HEK293 (cell line): ENCODE measurements around the gene EIF5B.

ENCODE experiments used
- CTCF ChIA-PET: fragments of 350-600 bp; formaldehyde crosslinking; extraction: SDS; loops from one replicate; lab custom pipeline; 2021; ENCODE audit warnings: antibody characterized with exemption; lab: Yijun Ruan, JAX
- POLR2A ChIA-PET: fragments of 300-600 bp; formaldehyde crosslinking; extraction: SDS; loops from one replicate; lab custom pipeline; 2020; ENCODE audit warnings: antibody characterized with exemption, inconsistent platforms; lab: Yijun Ruan, JAX
- H3K27ac ChIP-seq: fragments of 200-500 bp; sonication (Bioruptor generic); 2 replicates; pipeline ENCODE4 v1.5.1; 2014; ENCODE audit warnings: low read depth, low read length, control low read depth, inconsistent platforms; ENCODE audit errors: extremely low read depth
- H3K36me3 ChIP-seq, 2 experiments: fragments of 200-500 bp in 1 of 2; sonication (Bioruptor generic) in 1 of 2; 1 replicate in 1 of 2; 2 replicates in 1 of 2; pipeline ENCODE4 v1.5.1; 2014 to 2017; ENCODE audit warnings: inconsistent platforms in 2 of 2, low read length in 2 of 2; ENCODE audit not compliant: control insufficient read depth in 2 of 2, insufficient read depth in 1 of 2
- H3K4me1 ChIP-seq: fragments of 200-500 bp; sonication (Bioruptor generic); 2 replicates; pipeline ENCODE4 v1.5.1; 2014; ENCODE audit warnings: mild to moderate bottlenecking, low read length, inconsistent platforms; ENCODE audit not compliant: control insufficient read depth, insufficient read depth
- H3K4me3 ChIP-seq: 2 replicates; pipeline ENCODE4 v1.5.1; 2011; ENCODE audit warnings: low read depth, mild to moderate bottlenecking, control low read depth, low read length, moderate library complexity
- H3K9me3 ChIP-seq: fragments of 200-500 bp; sonication (Bioruptor generic); 2 replicates; pipeline ENCODE4 v1.5.1; 2014; ENCODE audit warnings: low read depth, low read length, inconsistent platforms; ENCODE audit not compliant: control insufficient read depth, insufficient read depth
- BCL11A ChIP-seq: fragments of 450-650 bp; formaldehyde crosslinking; IDR thresholded peaks from 2 replicates; pipeline ENCODE4 v1.5.1; 2016; ENCODE audit warnings: low read depth, missing biosample characterization, missing genetic modification characterization
- EGR2 ChIP-seq: fragments of 450-650 bp; formaldehyde crosslinking; IDR thresholded peaks from 2 replicates; pipeline ENCODE4 v1.5.1; 2016; ENCODE audit warnings: low read depth, missing biosample characterization, missing genetic modification characterization
- GLI2 ChIP-seq: fragments of 450-650 bp; formaldehyde crosslinking; IDR thresholded peaks from 2 replicates; pipeline ENCODE4; 2017; ENCODE audit warnings: missing biosample characterization, missing genetic modification characterization, low read depth, borderline replicate concordance
- KLF16 ChIP-seq: fragments of 450-650 bp; formaldehyde crosslinking; IDR thresholded peaks from 2 replicates; pipeline ENCODE4 v1.5.1; 2017; ENCODE audit warnings: missing biosample characterization, missing genetic modification characterization
- SCRT2 ChIP-seq: fragments of 450-650 bp; formaldehyde crosslinking; IDR thresholded peaks from 2 replicates; pipeline ENCODE4 v1.5.1; 2016; ENCODE audit warnings: missing biosample characterization, missing genetic modification characterization
- TSHZ1 ChIP-seq: fragments of 450-650 bp; formaldehyde crosslinking; IDR thresholded peaks from 2 replicates; pipeline ENCODE4 v1.5.1; 2016; ENCODE audit warnings: missing biosample characterization, missing genetic modification characterization, borderline replicate concordance
- ZBTB7A ChIP-seq: fragments of 450-650 bp; formaldehyde crosslinking; IDR thresholded peaks from 2 replicates; pipeline ENCODE4 v1.5.1; 2016; ENCODE audit warnings: low read depth, missing biosample characterization, missing genetic modification characterization
- ZNF16 ChIP-seq: fragments of 450-650 bp; formaldehyde crosslinking; IDR thresholded peaks from 2 replicates; pipeline ENCODE4 v1.5.1; 2016; ENCODE audit warnings: low read depth, missing biosample characterization, missing genetic modification characterization
- ZNF174 ChIP-seq: fragments of 450-650 bp; formaldehyde crosslinking; IDR thresholded peaks from 2 replicates; pipeline ENCODE4 v1.5.0; 2017; ENCODE audit warnings: missing biosample characterization, mild to moderate bottlenecking, missing genetic modification characterization
- ZNF175 ChIP-seq: fragments of 450-650 bp; formaldehyde crosslinking; IDR thresholded peaks from 2 replicates; pipeline ENCODE4 v1.5.1; 2016; ENCODE audit warnings: missing biosample characterization, missing genetic modification characterization
- ZNF202 ChIP-seq: fragments of 450-650 bp; formaldehyde crosslinking; IDR thresholded peaks from 2 replicates; pipeline ENCODE4 v1.5.1; 2016; ENCODE audit warnings: missing biosample characterization, missing genetic modification characterization, borderline replicate concordance
- ZNF302 ChIP-seq: fragments of 450-650 bp; formaldehyde crosslinking; IDR thresholded peaks from 2 replicates; pipeline ENCODE4 v1.5.1; 2016; ENCODE audit warnings: missing biosample characterization, missing genetic modification characterization, low read depth
- ZNF311 ChIP-seq: fragments of 450-650 bp; formaldehyde crosslinking; IDR thresholded peaks from 2 replicates; pipeline ENCODE4 v1.5.1; 2017; ENCODE audit warnings: missing biosample characterization, missing genetic modification characterization, borderline replicate concordance
- ZNF324 ChIP-seq: fragments of 450-650 bp; formaldehyde crosslinking; IDR thresholded peaks from 2 replicates; pipeline ENCODE4 v1.5.1; 2016; ENCODE audit warnings: missing biosample characterization, missing genetic modification characterization
- ZNF335 ChIP-seq: fragments of 450-650 bp; formaldehyde crosslinking; conservative IDR thresholded peaks from 2 replicates; pipeline ENCODE4 v1.5.1; 2016; ENCODE audit warnings: missing biosample characterization, missing genetic modification characterization
- ZNF530 ChIP-seq: fragments of 450-650 bp; formaldehyde crosslinking; IDR thresholded peaks from 2 replicates; pipeline ENCODE4 v1.5.1; 2016; ENCODE audit warnings: low read depth, missing biosample characterization, missing genetic modification characterization
- ZNF626 ChIP-seq: fragments of 450-650 bp; sonication (Bioruptor Pico); formaldehyde crosslinking; IDR thresholded peaks from 2 replicates; pipeline ENCODE4 v1.5.1; 2018; ENCODE audit warnings: missing biosample characterization, missing genetic modification characterization, inconsistent platforms
- TF ChIP-seq, protein P1 (sequence below): fragments of 450-650 bp; IDR thresholded peaks from 2 replicates; pipeline ENCODE4 v1.5.1; 2018; ENCODE audit warnings: missing biosample characterization, mild to moderate bottlenecking, missing genetic modification characterization
- TF ChIP-seq, protein P2 (sequence below): fragments of 450-650 bp; formaldehyde crosslinking; IDR thresholded peaks from 2 replicates; pipeline ENCODE4 v1.5.1; 2016; ENCODE audit warnings: missing biosample characterization, missing genetic modification characterization
- TF ChIP-seq, protein P3 (sequence below): fragments of 450-650 bp; formaldehyde crosslinking; IDR thresholded peaks from 2 replicates; pipeline ENCODE4 v1.5.1; 2016; ENCODE audit warnings: missing biosample characterization, missing genetic modification characterization
- TF ChIP-seq, protein P4 (sequence below): fragments of 450-650 bp; formaldehyde crosslinking; IDR thresholded peaks from 2 replicates; pipeline ENCODE4 v1.5.1; 2016; ENCODE audit warnings: missing biosample characterization, missing genetic modification characterization

The EIF5B gene

GRCh38 chr2:99444222-99444621 lies 107.0 kb downstream of the EIF5B start:
- TF ChIP-seq SCRT2 (tag by site-specific recombination) = 0 out of 2 replicates have a peak, but pooled peaks have one; percentile 15
- no peak for TF ChIP-seq ZNF16 (tag by site-specific recombination)
- H3K4me1 ChIP-seq = peaks cover 4% of the 10 kb centered on the region; the same call in 1 of the 2 replicates
- peaks cover 17 to 34% of the 10 kb centered on the region in 2 experiments for H3K36me3 ChIP-seq
- ChIA-PET CTCF (no interaction called here), POLR2A (no interaction called here)
- no peak overlapping the region for H3K4me3 ChIP-seq
- no peak overlapping the region for H3K27ac ChIP-seq
- H3K9me3 ChIP-seq = no peaks in the 10 kb centered on the region

- Histone ChIP-seq H3K27ac (no peak overlapping the region), H3K4me3 (no peak overlapping the region), H3K9me3 (no peaks in the 10 kb centered on the region), H3K36me3 (peaks cover 17 to 30% of the 10 kb centered on the region in 2 experiments), H3K4me1 (peaks cover 4% of the 10 kb centered on the region; the same call in 1 of the 2 replicates)
- ChIA-PET POLR2A (no interaction called here), CTCF (interaction anchor here (0.6 kb wide), 1 partner anchor 67 kb away, joined by 3 read pairs; no protein-coding TSS in a partner anchor)
- TF ChIP-seq GLI2 (tag by site-specific recombination) (no peak), ZBTB7A (tag by site-specific recombination) (no peak), ZNF311 (no peak), EGR2 (tag by site-specific recombination) (no peak), ZNF324 (tag by site-specific recombination) (no peak), ZNF530 (tag by site-specific recombination) (no peak), ZNF174 (no peak)
Observed at GRCh38 chr2:99445065-99445464, 107.9 kb downstream of the EIF5B start.

- CTCF ChIA-PET = interaction anchor here (0.6 kb wide), 2 partner anchors 55 to 383 kb away, joined by 3 to 4 read pairs; no protein-coding TSS in a partner anchor
- Histone ChIP-seq H3K4me1 (peaks cover 21% of the 10 kb centered on the region), H3K9me3 (no peaks in the 10 kb centered on the region), H3K27ac (no peak overlapping the region), H3K36me3 (peaks cover 14 to 15% of the 10 kb centered on the region in 2 experiments), H3K4me3 (no peak overlapping the region)
- POLR2A ChIA-PET = no interaction called here
- TF ChIP-seq ZNF302 (no peak), ZNF175 (tag by site-specific recombination) (no peak), TSHZ1 (no peak), ZNF626 (no peak), KLF16 (no peak), ZNF202 (no peak), ZNF335 (no peak), BCL11A (tag by site-specific recombination) (no peak)
- TF ChIP-seq, protein P1, sequence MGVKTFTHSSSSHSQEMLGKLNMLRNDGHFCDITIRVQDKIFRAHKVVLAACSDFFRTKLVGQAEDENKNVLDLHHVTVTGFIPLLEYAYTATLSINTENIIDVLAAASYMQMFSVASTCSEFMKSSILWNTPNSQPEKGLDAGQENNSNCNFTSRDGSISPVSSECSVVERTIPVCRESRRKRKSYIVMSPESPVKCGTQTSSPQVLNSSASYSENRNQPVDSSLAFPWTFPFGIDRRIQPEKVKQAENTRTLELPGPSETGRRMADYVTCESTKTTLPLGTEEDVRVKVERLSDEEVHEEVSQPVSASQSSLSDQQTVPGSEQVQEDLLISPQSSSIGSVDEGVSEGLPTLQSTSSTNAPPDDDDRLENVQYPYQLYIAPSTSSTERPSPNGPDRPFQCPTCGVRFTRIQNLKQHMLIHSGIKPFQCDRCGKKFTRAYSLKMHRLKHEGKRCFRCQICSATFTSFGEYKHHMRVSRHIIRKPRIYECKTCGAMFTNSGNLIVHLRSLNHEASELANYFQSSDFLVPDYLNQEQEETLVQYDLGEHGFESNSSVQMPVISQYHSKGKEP (tag by site-specific recombination) = no peak
- TF ChIP-seq, protein P2, sequence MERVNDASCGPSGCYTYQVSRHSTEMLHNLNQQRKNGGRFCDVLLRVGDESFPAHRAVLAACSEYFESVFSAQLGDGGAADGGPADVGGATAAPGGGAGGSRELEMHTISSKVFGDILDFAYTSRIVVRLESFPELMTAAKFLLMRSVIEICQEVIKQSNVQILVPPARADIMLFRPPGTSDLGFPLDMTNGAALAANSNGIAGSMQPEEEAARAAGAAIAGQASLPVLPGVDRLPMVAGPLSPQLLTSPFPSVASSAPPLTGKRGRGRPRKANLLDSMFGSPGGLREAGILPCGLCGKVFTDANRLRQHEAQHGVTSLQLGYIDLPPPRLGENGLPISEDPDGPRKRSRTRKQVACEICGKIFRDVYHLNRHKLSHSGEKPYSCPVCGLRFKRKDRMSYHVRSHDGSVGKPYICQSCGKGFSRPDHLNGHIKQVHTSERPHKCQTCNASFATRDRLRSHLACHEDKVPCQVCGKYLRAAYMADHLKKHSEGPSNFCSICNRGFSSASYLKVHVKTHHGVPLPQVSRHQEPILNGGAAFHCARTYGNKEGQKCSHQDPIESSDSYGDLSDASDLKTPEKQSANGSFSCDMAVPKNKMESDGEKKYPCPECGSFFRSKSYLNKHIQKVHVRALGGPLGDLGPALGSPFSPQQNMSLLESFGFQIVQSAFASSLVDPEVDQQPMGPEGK = no peak
- TF ChIP-seq, protein P3, sequence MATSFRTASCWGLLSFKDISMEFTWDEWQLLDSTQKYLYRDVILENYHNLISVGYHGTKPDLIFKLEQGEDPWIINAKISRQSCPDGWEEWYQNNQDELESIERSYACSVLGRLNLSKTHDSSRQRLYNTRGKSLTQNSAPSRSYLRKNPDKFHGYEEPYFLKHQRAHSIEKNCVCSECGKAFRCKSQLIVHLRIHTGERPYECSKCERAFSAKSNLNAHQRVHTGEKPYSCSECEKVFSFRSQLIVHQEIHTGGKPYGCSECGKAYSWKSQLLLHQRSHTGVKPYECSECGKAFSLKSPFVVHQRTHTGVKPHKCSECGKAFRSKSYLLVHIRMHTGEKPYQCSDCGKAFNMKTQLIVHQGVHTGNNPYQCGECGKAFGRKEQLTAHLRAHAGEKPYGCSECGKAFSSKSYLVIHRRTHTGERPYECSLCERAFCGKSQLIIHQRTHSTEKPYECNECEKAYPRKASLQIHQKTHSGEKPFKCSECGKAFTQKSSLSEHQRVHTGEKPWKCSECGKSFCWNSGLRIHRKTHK (tag by site-specific recombination) = no peak
- TF ChIP-seq, protein P4, sequence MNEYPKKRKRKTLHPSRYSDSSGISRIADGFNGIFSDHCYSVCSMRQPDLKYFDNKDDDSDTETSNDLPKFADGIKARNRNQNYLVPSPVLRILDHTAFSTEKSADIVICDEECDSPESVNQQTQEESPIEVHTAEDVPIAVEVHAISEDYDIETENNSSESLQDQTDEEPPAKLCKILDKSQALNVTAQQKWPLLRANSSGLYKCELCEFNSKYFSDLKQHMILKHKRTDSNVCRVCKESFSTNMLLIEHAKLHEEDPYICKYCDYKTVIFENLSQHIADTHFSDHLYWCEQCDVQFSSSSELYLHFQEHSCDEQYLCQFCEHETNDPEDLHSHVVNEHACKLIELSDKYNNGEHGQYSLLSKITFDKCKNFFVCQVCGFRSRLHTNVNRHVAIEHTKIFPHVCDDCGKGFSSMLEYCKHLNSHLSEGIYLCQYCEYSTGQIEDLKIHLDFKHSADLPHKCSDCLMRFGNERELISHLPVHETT (tag by site-specific recombination) = no peak
Observed at GRCh38 chr2:99448556-99448955, 111.4 kb downstream of the EIF5B start.
